ENCODE results near the gene NCOA6. TPM values are rescaled to one million over a fixed set of nuclear protein-coding genes. Genes with fewer than 3 reads are reported as not detected.

NCOA6 gene
- polyA plus RNA-seq, 1 of the 3 experiments (the other 2 are of a cell fraction) = 14.5 TPM

DNA sequence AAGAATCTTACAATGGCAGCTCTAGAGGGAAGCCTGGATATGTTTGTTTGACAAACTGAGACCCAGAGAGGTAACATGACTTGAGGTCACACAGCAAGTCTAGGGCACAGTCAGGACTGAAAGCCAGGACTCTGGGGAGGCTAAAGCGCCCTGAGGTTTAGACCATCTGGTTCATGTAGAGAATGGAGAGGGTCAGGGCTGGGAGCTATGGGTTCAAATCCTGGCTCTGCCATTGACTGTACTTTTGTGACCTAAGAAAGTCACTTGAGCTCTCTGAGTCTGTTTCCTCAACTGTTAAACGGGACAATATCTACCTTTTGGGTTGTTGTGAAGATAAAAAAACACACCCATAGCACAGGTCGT lies 122.4 kb downstream of the NCOA6 start (continued):
- TF ChIP-seq, protein P1, sequence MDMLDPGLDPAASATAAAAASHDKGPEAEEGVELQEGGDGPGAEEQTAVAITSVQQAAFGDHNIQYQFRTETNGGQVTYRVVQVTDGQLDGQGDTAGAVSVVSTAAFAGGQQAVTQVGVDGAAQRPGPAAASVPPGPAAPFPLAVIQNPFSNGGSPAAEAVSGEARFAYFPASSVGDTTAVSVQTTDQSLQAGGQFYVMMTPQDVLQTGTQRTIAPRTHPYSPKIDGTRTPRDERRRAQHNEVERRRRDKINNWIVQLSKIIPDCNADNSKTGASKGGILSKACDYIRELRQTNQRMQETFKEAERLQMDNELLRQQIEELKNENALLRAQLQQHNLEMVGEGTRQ (IDR thresholded peaks at IDR 0.05; ENCODE audit: borderline replicate concordance, low read depth, low read length) = no peak
- TF ChIP-seq, protein P2, sequence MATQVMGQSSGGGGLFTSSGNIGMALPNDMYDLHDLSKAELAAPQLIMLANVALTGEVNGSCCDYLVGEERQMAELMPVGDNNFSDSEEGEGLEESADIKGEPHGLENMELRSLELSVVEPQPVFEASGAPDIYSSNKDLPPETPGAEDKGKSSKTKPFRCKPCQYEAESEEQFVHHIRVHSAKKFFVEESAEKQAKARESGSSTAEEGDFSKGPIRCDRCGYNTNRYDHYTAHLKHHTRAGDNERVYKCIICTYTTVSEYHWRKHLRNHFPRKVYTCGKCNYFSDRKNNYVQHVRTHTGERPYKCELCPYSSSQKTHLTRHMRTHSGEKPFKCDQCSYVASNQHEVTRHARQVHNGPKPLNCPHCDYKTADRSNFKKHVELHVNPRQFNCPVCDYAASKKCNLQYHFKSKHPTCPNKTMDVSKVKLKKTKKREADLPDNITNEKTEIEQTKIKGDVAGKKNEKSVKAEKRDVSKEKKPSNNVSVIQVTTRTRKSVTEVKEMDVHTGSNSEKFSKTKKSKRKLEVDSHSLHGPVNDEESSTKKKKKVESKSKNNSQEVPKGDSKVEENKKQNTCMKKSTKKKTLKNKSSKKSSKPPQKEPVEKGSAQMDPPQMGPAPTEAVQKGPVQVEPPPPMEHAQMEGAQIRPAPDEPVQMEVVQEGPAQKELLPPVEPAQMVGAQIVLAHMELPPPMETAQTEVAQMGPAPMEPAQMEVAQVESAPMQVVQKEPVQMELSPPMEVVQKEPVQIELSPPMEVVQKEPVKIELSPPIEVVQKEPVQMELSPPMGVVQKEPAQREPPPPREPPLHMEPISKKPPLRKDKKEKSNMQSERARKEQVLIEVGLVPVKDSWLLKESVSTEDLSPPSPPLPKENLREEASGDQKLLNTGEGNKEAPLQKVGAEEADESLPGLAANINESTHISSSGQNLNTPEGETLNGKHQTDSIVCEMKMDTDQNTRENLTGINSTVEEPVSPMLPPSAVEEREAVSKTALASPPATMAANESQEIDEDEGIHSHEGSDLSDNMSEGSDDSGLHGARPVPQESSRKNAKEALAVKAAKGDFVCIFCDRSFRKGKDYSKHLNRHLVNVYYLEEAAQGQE (IDR thresholded peaks at IDR 0.05; ENCODE audit: low read depth, low read length) = no peak
- TF ChIP-seq FOXJ3 (CRISPR knock-in tag; IDR thresholded peaks at IDR 0.05) = no peak

DNA sequence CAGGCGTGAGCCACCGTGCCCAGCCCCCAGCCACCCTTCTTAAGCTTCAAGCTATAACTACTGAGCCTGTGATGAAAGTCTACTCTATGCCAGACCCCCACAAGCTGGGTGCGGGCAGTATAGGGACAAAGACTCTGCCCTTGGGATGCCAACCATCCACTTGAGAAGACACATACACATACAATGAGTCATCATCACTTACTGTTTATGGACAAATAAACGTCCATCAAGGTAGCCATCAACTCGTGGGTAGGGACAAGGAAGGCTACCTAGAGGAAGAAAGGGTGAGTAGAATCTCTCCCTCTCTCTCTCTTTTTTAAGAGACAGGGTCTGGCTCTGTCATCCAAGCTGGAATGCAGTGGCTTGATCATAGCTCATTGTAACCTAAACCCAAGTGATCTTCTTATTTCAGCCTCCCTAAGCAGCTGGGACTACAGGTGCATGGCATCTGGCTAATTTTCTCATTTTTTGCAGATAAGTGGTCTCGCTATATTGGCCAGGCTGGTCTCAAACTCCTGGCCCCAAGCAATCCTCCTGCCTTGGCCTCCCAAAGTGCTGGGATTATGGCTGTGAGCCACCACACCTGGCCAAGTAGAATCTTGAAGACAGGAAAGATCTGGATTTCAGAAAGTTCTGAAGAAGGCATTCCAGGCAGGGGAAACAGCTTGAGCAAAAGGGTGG lies 123.9 kb downstream of the NCOA6 start:
- WGBS (ENCODE audit: low lambda C conversion rate) = 82% methylated on average over 6 of the region's 6 CpGs
- no peaks in the 10 kb centered on the region for H3K9me2 ChIP-seq
- H3K4me2 ChIP-seq = no peak overlapping the region
- H3K27ac ChIP-seq (ENCODE audit: low read depth in 2 of 2, low read length in 1 of 2) = no peak overlapping the region
- no peak for DNase-seq
- no peaks in the 10 kb centered on the region for H3K27me3 ChIP-seq (ENCODE audit: insufficient read depth)
- no peak overlapping the region for H3K4me3 ChIP-seq (ENCODE audit: low read depth in 2 of 2, low read length in 1 of 2)
- no peak overlapping the region for H3K9ac ChIP-seq
- POLR2A ChIA-PET = interaction anchor here (0.7 kb wide), 1 partner anchor 9 kb away, joined by 5 read pairs; no protein-coding TSS in a partner anchor
- no peak overlapping the region for H2AFZ ChIP-seq (ENCODE audit: low read depth)
- H3K4me1 ChIP-seq (ENCODE audit: control insufficient read depth in 1 of 2, insufficient read depth in 2 of 2, low read depth in 1 of 2, low read length in 1 of 2) = peaks cover 8 to 18% of the 10 kb centered on the region in 2 experiments; a peak in 3 of 4 replicates
- no peaks in the 10 kb centered on the region for H3K9me3 ChIP-seq
- H3K36me3 ChIP-seq (replicated peaks in 1 of 2; ENCODE audit: control insufficient read depth in 1 of 2, insufficient read depth in 2 of 2, low read length in 1 of 2) = no peaks in the 10 kb centered on the region
- H3F3A ChIP-seq (replicated peaks; ENCODE audit: insufficient read depth) = peaks cover 7% of the 10 kb centered on the region
- no peaks in the 10 kb centered on the region for H3K79me2 ChIP-seq (ENCODE audit: insufficient read depth)
- H4K20me1 ChIP-seq (ENCODE audit: insufficient read depth) = no peaks in the 10 kb centered on the region
- CTCF ChIA-PET = interaction anchor here (1.5 to 2.6 kb wide), 3 partner anchors 68 to 163 kb away, joined by 3 to 7 read pairs (median 5); no protein-coding TSS in a partner anchor
- no peak for TF ChIP-seq GABPA (IDR thresholded peaks at IDR 0.05; ENCODE audit: low read depth)
- TF ChIP-seq, protein P3, sequence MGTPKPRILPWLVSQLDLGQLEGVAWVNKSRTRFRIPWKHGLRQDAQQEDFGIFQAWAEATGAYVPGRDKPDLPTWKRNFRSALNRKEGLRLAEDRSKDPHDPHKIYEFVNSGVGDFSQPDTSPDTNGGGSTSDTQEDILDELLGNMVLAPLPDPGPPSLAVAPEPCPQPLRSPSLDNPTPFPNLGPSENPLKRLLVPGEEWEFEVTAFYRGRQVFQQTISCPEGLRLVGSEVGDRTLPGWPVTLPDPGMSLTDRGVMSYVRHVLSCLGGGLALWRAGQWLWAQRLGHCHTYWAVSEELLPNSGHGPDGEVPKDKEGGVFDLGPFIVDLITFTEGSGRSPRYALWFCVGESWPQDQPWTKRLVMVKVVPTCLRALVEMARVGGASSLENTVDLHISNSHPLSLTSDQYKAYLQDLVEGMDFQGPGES (IDR thresholded peaks at IDR 0.05; ENCODE audit: low read depth, low read length) = no peak
- TF ChIP-seq TAF1 (IDR thresholded peaks at IDR 0.05; ENCODE audit: borderline replicate concordance, low read depth, low read length) = no peak
- TF ChIP-seq RXRA (IDR thresholded peaks at IDR 0.05; ENCODE audit: borderline replicate concordance, low read depth) = no peak
- TF ChIP-seq MXI1 (IDR thresholded peaks at IDR 0.05; ENCODE audit: low read depth, low read length) = no peak
- no peak for TF ChIP-seq FOSL2 (IDR thresholded peaks at IDR 0.05; ENCODE audit: borderline replicate concordance, low read depth)
- no peak for TF ChIP-seq EZH2phosphoT487 (IDR thresholded peaks at IDR 0.05; ENCODE audit: borderline replicate concordance, low read depth)
- TF ChIP-seq, protein P2 (IDR thresholded peaks at IDR 0.05; ENCODE audit: low read depth, low read length) = no peak
- TF ChIP-seq, protein P4, sequence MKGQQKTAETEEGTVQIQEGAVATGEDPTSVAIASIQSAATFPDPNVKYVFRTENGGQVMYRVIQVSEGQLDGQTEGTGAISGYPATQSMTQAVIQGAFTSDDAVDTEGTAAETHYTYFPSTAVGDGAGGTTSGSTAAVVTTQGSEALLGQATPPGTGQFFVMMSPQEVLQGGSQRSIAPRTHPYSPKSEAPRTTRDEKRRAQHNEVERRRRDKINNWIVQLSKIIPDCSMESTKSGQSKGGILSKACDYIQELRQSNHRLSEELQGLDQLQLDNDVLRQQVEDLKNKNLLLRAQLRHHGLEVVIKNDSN (IDR thresholded peaks at IDR 0.05; ENCODE audit: borderline replicate concordance, low read depth) = no peak
- TF ChIP-seq, protein P1 (IDR thresholded peaks at IDR 0.05; ENCODE audit: borderline replicate concordance, low read depth, low read length) = no peak
- TF ChIP-seq GATA2 (CRISPR knock-in tag; IDR thresholded peaks at IDR 0.05) = no peak
- no peak for TF ChIP-seq SMC3 (IDR thresholded peaks at IDR 0.05; ENCODE audit: low read depth, low read length)
- TF ChIP-seq RAD21 (IDR thresholded peaks at IDR 0.05; ENCODE audit: low read length) = no peak
- TF ChIP-seq TCF12 (IDR thresholded peaks at IDR 0.05) = no peak
- no peak for TF ChIP-seq RFX5 (IDR thresholded peaks at IDR 0.05; ENCODE audit: low read length)
- TF ChIP-seq, protein P5, sequence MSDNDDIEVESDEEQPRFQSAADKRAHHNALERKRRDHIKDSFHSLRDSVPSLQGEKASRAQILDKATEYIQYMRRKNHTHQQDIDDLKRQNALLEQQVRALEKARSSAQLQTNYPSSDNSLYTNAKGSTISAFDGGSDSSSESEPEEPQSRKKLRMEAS (IDR thresholded peaks at IDR 0.05; ENCODE audit: low read depth) = no peak
- no peak for TF ChIP-seq NRF1 (IDR thresholded peaks at IDR 0.05; ENCODE audit: low read depth, low read length)
